Activated naive CD4-positive, alpha-beta T cell treated with anti-CD3 and anti-CD28 coated beads, Interleukin-2, amount 50 U/mL, for 24 hours (primary cell): ENCODE data around the gene FOXN4.

Experiments
- H3K27ac Mint-ChIP-seq: one replicate; pipeline ENCODE4 v1.8.0; 2021; ENCODE audit warnings: mild to moderate bottlenecking, mixed read lengths
- H3K27me3 Mint-ChIP-seq: one replicate; pipeline ENCODE4 v1.8.0; 2021; ENCODE audit warnings: mixed read lengths
- H3K36me3 Mint-ChIP-seq: one replicate; pipeline ENCODE4 v1.8.0; 2021; ENCODE audit warnings: mixed read lengths
- H3K4me1 Mint-ChIP-seq: one replicate; pipeline ENCODE4 v1.8.0; 2021; ENCODE audit warnings: mixed read lengths
- H3K4me3 Mint-ChIP-seq: one replicate; pipeline ENCODE4 v1.8.0; 2021; ENCODE audit warnings: mild to moderate bottlenecking, mixed read lengths
- H3K9me3 Mint-ChIP-seq: one replicate; pipeline ENCODE4 v1.8.0; 2021; ENCODE audit warnings: mixed read lengths

The FOXN4 gene

DNA sequence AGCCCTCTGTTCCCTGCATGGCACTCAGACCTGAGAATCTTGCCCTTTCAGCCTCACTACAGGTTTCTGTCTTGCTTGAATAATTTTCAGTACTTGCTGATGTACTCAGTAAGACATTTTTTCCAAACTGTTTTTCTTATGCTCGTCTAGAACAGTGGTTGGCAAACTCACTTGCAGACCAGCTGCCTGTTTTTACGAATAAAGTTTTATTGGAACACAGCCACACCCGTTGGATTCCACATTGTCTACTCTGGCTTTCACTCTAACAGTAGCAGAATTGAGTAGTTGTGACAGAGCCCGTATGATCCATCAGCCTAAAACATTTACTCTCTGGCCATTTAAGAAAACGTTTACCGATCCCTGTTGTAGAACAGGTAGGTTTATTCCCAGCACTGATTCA lies 72.8 kb downstream of the FOXN4 start:
- Mint-ChIP-seq H3K4me1 (no peaks in the 10 kb centered on the region), H3K27ac (no peak overlapping the region), H3K36me3 (peaks cover 10% of the 10 kb centered on the region), H3K9me3 (no peaks in the 10 kb centered on the region), H3K27me3 (no peaks in the 10 kb centered on the region), H3K4me3 (no peak overlapping the region)

DNA sequence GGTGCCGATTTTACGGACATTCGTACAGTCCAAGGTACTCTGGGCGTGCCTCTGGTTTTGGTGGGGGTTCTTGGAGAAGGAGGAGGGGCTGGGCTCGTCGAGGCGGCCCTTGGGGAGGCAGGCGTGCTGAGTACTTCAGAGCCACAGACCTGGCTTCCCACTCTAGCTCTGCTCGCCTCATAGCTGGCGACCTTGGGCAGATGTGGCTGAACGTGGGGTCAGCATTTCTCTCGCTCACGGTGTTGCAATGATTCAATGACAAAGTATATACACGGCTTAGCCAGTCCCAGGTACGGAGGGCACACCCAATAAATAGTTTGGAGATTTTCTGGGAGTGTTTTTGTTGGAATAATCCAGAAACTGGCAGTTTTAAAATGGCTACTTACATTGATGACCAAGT lies 75.1 kb downstream of the FOXN4 start:
- H3K27ac Mint-ChIP-seq, result no peak overlapping the region
- H3K4me3 Mint-ChIP-seq, result no peak overlapping the region
- H3K27me3 Mint-ChIP-seq, result no peaks in the 10 kb centered on the region
- no peaks in the 10 kb centered on the region for H3K9me3 Mint-ChIP-seq
- H3K36me3 Mint-ChIP-seq, result peaks cover 10% of the 10 kb centered on the region
- no peaks in the 10 kb centered on the region for H3K4me1 Mint-ChIP-seq

DNA sequence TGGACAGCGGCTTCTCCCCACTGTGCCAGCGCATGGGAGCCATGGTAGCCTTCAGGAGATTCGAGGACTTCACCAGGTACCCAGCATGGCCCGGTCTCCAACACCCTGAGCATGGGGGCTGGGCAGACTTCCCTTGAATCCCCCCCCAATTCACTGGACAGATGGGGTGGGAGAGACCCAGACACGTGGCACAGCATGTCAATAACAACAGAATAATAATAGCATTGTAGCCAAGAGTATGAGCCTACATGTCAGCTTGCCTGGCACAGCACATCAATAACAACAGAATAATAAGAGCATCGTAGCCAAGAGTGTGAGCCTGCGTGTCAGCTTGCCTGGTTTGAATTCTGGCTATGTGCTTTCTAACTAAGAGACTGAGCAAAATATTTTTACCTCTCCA lies 76.4 kb downstream of the FOXN4 start:
- no peaks in the 10 kb centered on the region for H3K27me3 Mint-ChIP-seq
- peak overlapping the region; percentile 41 for H3K27ac Mint-ChIP-seq
- no peaks in the 10 kb centered on the region for H3K4me1 Mint-ChIP-seq
- H3K9me3 Mint-ChIP-seq, result no peaks in the 10 kb centered on the region
- peaks cover 10% of the 10 kb centered on the region for H3K36me3 Mint-ChIP-seq
- no peak overlapping the region for H3K4me3 Mint-ChIP-seq

DNA sequence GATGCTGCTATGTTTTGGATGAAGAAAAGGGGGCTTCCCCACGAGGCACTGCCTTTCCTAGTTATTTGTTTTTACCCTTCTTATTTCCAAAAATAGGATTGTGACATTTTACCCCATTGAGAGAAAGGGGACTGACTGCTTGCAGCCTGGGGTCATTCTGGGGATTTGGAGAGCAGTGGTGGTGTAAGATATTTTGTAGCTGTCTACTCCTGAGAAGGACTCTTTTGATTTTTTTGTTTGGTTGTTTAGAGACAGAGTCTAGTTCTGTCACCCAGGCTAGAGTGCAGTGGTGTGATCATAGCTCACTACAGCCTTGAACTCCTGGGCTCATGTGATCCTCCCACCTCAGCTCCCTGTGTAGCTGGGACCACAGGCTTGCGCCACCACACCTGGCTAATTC lies 78.9 kb downstream of the FOXN4 start:
- Mint-ChIP-seq H3K36me3 (peaks cover 2% of the 10 kb centered on the region), H3K4me3 (no peak overlapping the region), H3K27ac (no peak overlapping the region), H3K27me3 (no peaks in the 10 kb centered on the region), H3K4me1 (no peaks in the 10 kb centered on the region), H3K9me3 (no peaks in the 10 kb centered on the region)

DNA sequence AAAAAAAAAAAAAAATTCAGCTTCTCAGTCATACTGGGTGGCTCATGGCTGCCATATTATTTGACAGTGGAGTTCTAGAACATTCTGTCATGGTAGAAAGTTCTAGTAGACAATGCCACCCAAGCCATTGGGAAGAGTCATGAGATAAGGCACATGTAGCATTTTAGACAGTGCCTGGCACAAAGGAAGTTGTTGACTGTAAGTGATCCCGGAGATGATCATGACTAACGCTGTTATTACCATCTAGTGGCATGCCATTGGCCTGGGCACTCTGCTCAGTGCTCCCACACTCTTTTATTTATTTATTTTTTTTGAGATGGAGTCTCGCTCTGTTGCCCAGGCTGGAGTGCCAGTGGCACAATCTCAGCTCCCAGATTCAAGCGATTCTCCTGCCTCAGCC lies 80.4 kb downstream of the FOXN4 start:
- Mint-ChIP-seq H3K27ac (no peak overlapping the region), H3K9me3 (no peaks in the 10 kb centered on the region), H3K4me1 (no peaks in the 10 kb centered on the region), H3K27me3 (no peaks in the 10 kb centered on the region), H3K36me3 (peaks cover 7% of the 10 kb centered on the region), H3K4me3 (no peak overlapping the region)
